Tibial artery (tissue), 4 donors: ENCODE results near the gene C2orf74.

Experiments used
- DNase-seq, 2 donors: peaks; one replicate each; pipeline ENCODE4 v3.0.0-alpha.2; 2019
- H3K27ac ChIP-seq, 2 donors: fragments of 200-600 bp; sonication (generic) in 1 of 2; 1 replicate in 1 of 2; 2 replicates in 1 of 2; pipeline ENCODE4 v1.5.1; 2018 to 2019; ENCODE audit warnings: mild to moderate bottlenecking in 1 of 2
- H3K27me3 ChIP-seq, 2 donors: fragments of 200-600 bp; sonication (generic) in 1 of 2; one replicate each; pipeline versions ENCODE4 v1.5.1 to v1.6.0; 2016 to 2019
- H3K36me3 ChIP-seq, 3 donors: fragments of 200-600 bp; sonication (generic) in 2 of 3; one replicate each; pipeline ENCODE4 v1.5.1; 2016 to 2019; ENCODE audit warnings: mild to moderate bottlenecking in 2 of 3
- H3K4me1 ChIP-seq, 4 donors: fragments of 200-600 bp; sonication (generic) in 2 of 4; 1 replicate in 3 of 4; 2 replicates in 1 of 4; pipeline ENCODE4 v1.5.1; 2016 to 2019
- H3K4me3 ChIP-seq, 2 donors: fragments of 200-600 bp; sonication (generic) in 1 of 2; 1 replicate in 1 of 2; 2 replicates in 1 of 2; pipeline ENCODE4 v1.5.1; 2018 to 2019; ENCODE audit warnings: mild to moderate bottlenecking in 2 of 2
- H3K9me3 ChIP-seq, 3 donors: fragments of 200-600 bp; sonication (generic) in 1 of 3; one replicate each; pipeline ENCODE4 v1.5.1; 2016 to 2019
- CTCF ChIP-seq, 2 experiments: fragments of 200-600 bp in 1 of 2; fragments of 450-650 bp in 1 of 2; IDR thresholded peaks; one replicate each; pipeline ENCODE4 v1.5.1; 2017 to 2019; ENCODE audit warnings: antibody characterized with exemption in 2 of 2, mild to moderate bottlenecking in 1 of 2, moderate library complexity in 1 of 2
- intact Hi-C: fragments of 100-400 bp; cut with DNase I; formaldehyde crosslinking; loops from one replicate; pipeline ENCODE4 v1.15.0; 2023; ENCODE audit warnings: low total_unique reads

C2orf74 gene

DNA sequence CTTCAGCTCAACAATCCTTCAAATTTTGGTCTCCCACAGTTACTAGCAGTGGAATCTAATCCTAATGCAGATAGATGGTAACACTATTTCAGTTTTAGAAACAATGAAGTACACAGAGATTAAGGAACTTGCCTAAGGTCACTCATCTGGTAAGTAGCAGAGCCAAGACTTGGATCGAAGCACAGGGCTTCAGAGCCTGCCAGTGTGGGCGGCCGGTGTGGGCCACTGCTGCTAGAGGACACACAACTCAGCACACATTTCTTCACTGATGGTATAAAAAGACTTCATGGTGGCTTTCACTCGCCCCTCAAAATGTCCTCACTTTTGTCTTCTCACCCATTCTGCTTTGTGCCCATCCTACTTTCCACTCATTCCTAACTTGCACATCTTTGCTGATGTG is 11.1 kb downstream of the C2orf74 start:
- H3K27me3 ChIP-seq, result no peaks in the 10 kb centered on the region
- no peak overlapping the region for H3K27ac ChIP-seq
- TF ChIP-seq CTCF (IDR thresholded peaks at IDR 0.05), result no peak
- H3K4me3 ChIP-seq, result no peak overlapping the region
- DNase-seq, result no peak
- H3K9me3 ChIP-seq, result no peaks in the 10 kb centered on the region
- peaks cover 0 to 6% (median 0%) of the 10 kb centered on the region in 3 donors for H3K36me3 ChIP-seq
- intact Hi-C loops, result no loop called here
- peaks cover 0 to 7% (median 2%) of the 10 kb centered on the region in 4 donors for H3K4me1 ChIP-seq

GRCh38 chr2:61175036-61175435 is 13.0 kb downstream of the C2orf74 start:
- DNase-seq, result no peak
- no peak overlapping the region for H3K27ac ChIP-seq
- H3K27me3 ChIP-seq, result no peaks in the 10 kb centered on the region
- no peak for TF ChIP-seq CTCF (IDR thresholded peaks at IDR 0.05)
- no peaks in the 10 kb centered on the region for H3K9me3 ChIP-seq
- H3K4me3 ChIP-seq, result no peak overlapping the region
- peaks cover 0 to 6% (median 0%) of the 10 kb centered on the region in 3 donors for H3K36me3 ChIP-seq
- H3K4me1 ChIP-seq, result peaks cover 0 to 26% (median 21%) of the 10 kb centered on the region in 4 donors
- intact Hi-C loops, result no loop called here

GRCh38 chr2:61176755-61177726 is 15.1 kb downstream of the C2orf74 start:
- TF ChIP-seq CTCF (IDR thresholded peaks at IDR 0.05), result peak in 1 of 2 experiments; percentile 16
- Histone ChIP-seq H3K4me1 (peaks cover 0 to 46% (median 39%) of the 10 kb centered on the region in 4 donors), H3K36me3 (peaks cover 13 to 23% (median 14%) of the 10 kb centered on the region in 3 donors), H3K9me3 (no peaks in the 10 kb centered on the region), H3K4me3 (peak overlapping the region; percentile 58 to 82), H3K27me3 (no peaks in the 10 kb centered on the region), H3K27ac (peak overlapping the region; percentile 90 to 98)
- peak; percentile 90 to 96 for DNase-seq
- intact Hi-C loops, result loop anchor here (2.0 kb wide), 1 partner anchor 362 kb away; the partner anchor contains the start of gene XPO1

DNA sequence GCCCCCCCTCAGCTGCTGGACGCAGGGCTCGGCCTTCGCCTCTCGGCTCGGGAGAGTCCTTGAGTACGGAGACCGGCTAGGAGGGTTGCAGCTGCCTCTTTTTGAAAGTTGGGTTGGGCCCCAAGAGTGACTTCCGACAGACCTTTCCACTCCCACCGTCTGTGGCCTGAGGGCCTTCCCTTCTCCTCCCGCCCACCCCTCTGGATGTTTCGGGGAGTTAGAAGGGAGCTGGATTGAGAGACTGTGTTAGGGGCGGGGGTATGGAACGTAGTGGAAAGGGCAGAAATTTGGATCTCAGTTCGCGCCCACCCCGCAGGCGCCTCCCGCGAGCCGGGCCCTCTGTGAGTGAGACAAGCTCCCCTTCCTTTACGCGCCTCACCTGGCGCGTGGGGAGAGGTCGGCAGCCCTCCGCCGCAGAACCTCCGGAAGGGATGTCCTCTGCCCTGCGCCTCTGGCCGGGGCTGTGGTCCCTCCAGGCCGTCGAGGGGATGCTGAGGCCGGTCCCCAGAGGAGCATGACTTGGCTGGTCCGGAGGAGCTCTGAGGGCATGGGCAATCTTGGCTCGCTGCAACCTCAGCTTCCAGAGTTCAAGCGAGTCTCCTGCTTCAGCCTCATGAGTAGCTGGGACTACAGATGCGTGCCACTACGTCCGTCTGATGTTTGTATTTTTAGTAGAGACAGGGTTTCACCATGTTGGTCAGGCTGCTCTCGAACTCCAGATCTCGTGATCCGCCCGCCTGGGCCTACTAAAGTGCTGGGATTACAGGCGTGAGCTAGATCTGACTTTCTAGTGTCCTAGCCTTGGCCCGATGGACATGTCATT is 15.9 kb downstream of the C2orf74 start:
- Histone ChIP-seq H3K4me3 (peak overlapping the region; percentile 58 to 82), H3K9me3 (no peaks in the 10 kb centered on the region), H3K27ac (peak overlapping the region; percentile 90 to 98), H3K36me3 (peaks cover 20 to 32% (median 23%) of the 10 kb centered on the region in 3 donors), H3K27me3 (no peaks in the 10 kb centered on the region), H3K4me1 (peaks cover 0 to 53% (median 41%) of the 10 kb centered on the region in 4 donors)
- TF ChIP-seq CTCF (IDR thresholded peaks at IDR 0.05), result no peak
- intact Hi-C loops, result loop anchor here (2.0 kb wide), 1 partner anchor 361 kb away; the partner anchor contains the start of gene XPO1
- DNase-seq, result peak; percentile 26 to 77
